Measurements from ENCODE around the gene VIPR1. TPM values are rescaled to one million over a fixed set of nuclear protein-coding genes. Genes with fewer than 3 reads are reported as not detected.
A peak's percentile ranks its signal among the peaks of the same experiment; 100 is the strongest.

The VIPR1 gene
- total RNA-seq, 4 donors from 2014 or later, result 121 to 565 (median 254) TPM

- TF ChIP-seq CTCF (IDR thresholded peaks at IDR 0.05), result no peak
- peak in 1 of 3 donors; percentile 18 for TF ChIP-seq POLR2AphosphoS5 (IDR thresholded peaks at IDR 0.05)
- peaks cover 0 to 13% (median 5%) of the 10 kb centered on the region in 4 donors for H3K4me1 ChIP-seq
- in situ Hi-C loops (cut with MboI; ENCODE audit: low pct_ligation_motif_present in 1 of 4, low pct_unique_long_range_greater_than_20kb in 1 of 4, low sequenced_read_pairs in 3 of 4) (no loop called here), intact Hi-C loops (cut with DNase I; ENCODE audit: low total_unique reads) (no loop called here)
- no peak overlapping the region for H3K4me3 ChIP-seq
- no peaks in the 10 kb centered on the region for H3K9me3 ChIP-seq
- DNase-seq, result peak; percentile 65
- peaks cover 10% of the 10 kb centered on the region for H3K27me3 ChIP-seq
- H3K27ac ChIP-seq, result peak overlapping the region; percentile 50 to 66 (median 57)
- WGBS, 2 donors (ENCODE audit: low coverage in 1 of 2), result 56% methylated on average over 5 of the region's 5 CpGs; no CpG with 5 or more reads in 1 of the 2 donors
- no peaks in the 10 kb centered on the region for H3K36me3 ChIP-seq
These were observed 12.2 kb upstream of the VIPR1 start for GRCh38 chr3:42490243-42490642.

GRCh38 chr3:42491881-42492507 is 10.4 kb upstream of the VIPR1 start:
- H3K27me3 ChIP-seq, result peaks cover 13% of the 10 kb centered on the region
- DNase-seq, result no peak
- H3K27ac ChIP-seq, result peak overlapping the region in 1 of 4 donors; percentile 13
- H3K4me1 ChIP-seq, result peaks cover 0 to 21% (median 16%) of the 10 kb centered on the region in 4 donors
- in situ Hi-C loops (cut with MboI; ENCODE audit: low pct_ligation_motif_present in 1 of 4, low pct_unique_long_range_greater_than_20kb in 1 of 4, low sequenced_read_pairs in 3 of 4) (no loop called here), intact Hi-C loops (cut with DNase I; ENCODE audit: low total_unique reads) (no loop called here)
- no peaks in the 10 kb centered on the region for H3K9me3 ChIP-seq
- no peaks in the 10 kb centered on the region for H3K36me3 ChIP-seq
- 63 to 79% methylated on average over 2 to 3 of the region's 3 CpGs for WGBS, 2 donors (ENCODE audit: low coverage in 1 of 2)
- no peak for TF ChIP-seq EP300 (IDR thresholded peaks at IDR 0.05; ENCODE audit: low read depth)
- TF ChIP-seq CTCF (IDR thresholded peaks at IDR 0.05), result no peak
- no peak for TF ChIP-seq POLR2A (IDR thresholded peaks at IDR 0.05)
- TF ChIP-seq POLR2AphosphoS5 (IDR thresholded peaks at IDR 0.05), result no peak
- H3K4me3 ChIP-seq, result no peak overlapping the region

- no peaks in the 10 kb centered on the region for H3K36me3 ChIP-seq
- peaks cover 0 to 27% (median 20%) of the 10 kb centered on the region in 4 donors for H3K4me1 ChIP-seq
- in situ Hi-C loops (cut with MboI; ENCODE audit: low pct_ligation_motif_present in 1 of 4, low pct_unique_long_range_greater_than_20kb in 1 of 4, low sequenced_read_pairs in 3 of 4), result no loop called here
- 66 to 89% methylated on average over 3 to 6 of the region's 6 CpGs for WGBS, 2 donors (ENCODE audit: low coverage in 1 of 2)
- DNase-seq, result no peak
- intact Hi-C loops (cut with DNase I; ENCODE audit: low total_unique reads), result no loop called here
- H3K27ac ChIP-seq, result peak overlapping the region in 1 of 4 donors; percentile 13
- peaks cover 13% of the 10 kb centered on the region for H3K27me3 ChIP-seq
- H3K4me3 ChIP-seq, result no peak overlapping the region
- no peaks in the 10 kb centered on the region for H3K9me3 ChIP-seq
- no peak for TF ChIP-seq CTCF (IDR thresholded peaks at IDR 0.05)
- TF ChIP-seq EP300 (IDR thresholded peaks at IDR 0.05; ENCODE audit: low read depth), result no peak
- TF ChIP-seq POLR2A (IDR thresholded peaks at IDR 0.05), result no peak
- no peak for TF ChIP-seq POLR2AphosphoS5 (IDR thresholded peaks at IDR 0.05)
These were observed 9.8 kb upstream of the VIPR1 start for GRCh38 chr3:42492508-42493080.

- Histone ChIP-seq H3K27me3 (peaks cover 14% of the 10 kb centered on the region), H3K4me3 (no peak overlapping the region), H3K27ac (no peak overlapping the region), H3K4me1 (peaks cover 0 to 27% (median 20%) of the 10 kb centered on the region in 4 donors), H3K9me3 (no peaks in the 10 kb centered on the region), H3K36me3 (no peaks in the 10 kb centered on the region)
- no peak for DNase-seq
- 75 to 80% methylated on average over 1 to 7 of the region's 7 CpGs for WGBS, 2 donors (ENCODE audit: low coverage in 1 of 2)
- intact Hi-C loops (cut with DNase I; ENCODE audit: low total_unique reads), result no loop called here
- in situ Hi-C loops (cut with MboI; ENCODE audit: low pct_ligation_motif_present in 1 of 4, low pct_unique_long_range_greater_than_20kb in 1 of 4, low sequenced_read_pairs in 3 of 4), result no loop called here
- TF ChIP-seq EP300 (IDR thresholded peaks at IDR 0.05; ENCODE audit: low read depth) (no peak), CTCF (IDR thresholded peaks at IDR 0.05) (no peak), POLR2AphosphoS5 (IDR thresholded peaks at IDR 0.05) (no peak), POLR2A (IDR thresholded peaks at IDR 0.05) (no peak)
These were observed 9.2 kb upstream of the VIPR1 start for GRCh38 chr3:42493126-42493797.
